ENCODE data around the gene STRN3.
"Not testable (repeated sequence)": the region's sequence is repeated elsewhere in the genome, so short reads cannot be mapped to it uniquely, and the experiment has no call there.

STRN3 gene

GRCh38 chr14:31026077-31026449 lies at the start of gene STRN3:
Gene STRN3 (minus strand): TSS chr14:31026379. CDS start chr14:31026185, 194 bp downstream.
- no peak for DNase-seq

GRCh38 chr14:31075144-31075543 lies 49.0 kb upstream of the STRN3 start:
- DNase-seq = no peak

DNA sequence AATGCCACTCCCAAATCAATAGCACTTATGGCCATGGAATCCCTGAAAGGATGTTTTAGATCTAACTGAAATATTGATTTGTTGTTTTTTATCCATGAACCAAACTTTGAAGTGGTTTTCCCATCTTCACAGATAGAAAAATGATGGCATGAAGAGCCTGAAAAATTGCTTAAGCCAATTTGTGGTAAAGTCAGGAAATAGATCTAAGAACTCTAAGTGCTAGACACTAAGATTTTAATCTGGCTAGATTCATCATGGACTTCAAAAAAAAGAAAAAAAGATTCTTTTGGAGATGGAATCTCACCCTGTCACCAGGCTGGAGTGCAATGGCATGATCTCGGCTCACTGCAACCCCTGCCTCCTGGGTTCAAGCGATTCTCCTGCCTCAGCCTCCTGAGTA lies 45.0 kb upstream of the STRN3 start:
- DNase-seq = no peak

- DNase-seq = no peak
Observed at GRCh38 chr14:31070431-31070830, 44.3 kb upstream of the STRN3 start.

DNA sequence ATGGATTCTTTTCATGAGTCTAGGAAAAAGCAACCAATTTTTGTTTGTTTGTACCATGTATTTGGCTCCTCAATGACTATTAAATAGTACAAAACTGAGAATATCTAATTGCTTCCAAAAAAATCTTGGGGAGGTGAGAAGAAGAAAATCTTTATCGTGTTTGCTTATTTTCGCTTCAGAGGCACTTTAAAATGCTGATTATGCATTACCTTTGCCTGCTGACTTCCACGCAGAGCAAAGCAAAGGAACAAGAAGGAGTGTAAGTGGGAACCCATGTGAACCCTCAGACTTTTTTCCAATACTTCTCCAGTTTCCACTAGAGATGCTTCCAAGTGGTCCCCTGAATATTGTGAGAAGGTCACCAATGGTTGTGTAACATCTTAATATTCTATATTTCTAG lies 43.2 kb upstream of the STRN3 start:
- no peak for DNase-seq

DNA sequence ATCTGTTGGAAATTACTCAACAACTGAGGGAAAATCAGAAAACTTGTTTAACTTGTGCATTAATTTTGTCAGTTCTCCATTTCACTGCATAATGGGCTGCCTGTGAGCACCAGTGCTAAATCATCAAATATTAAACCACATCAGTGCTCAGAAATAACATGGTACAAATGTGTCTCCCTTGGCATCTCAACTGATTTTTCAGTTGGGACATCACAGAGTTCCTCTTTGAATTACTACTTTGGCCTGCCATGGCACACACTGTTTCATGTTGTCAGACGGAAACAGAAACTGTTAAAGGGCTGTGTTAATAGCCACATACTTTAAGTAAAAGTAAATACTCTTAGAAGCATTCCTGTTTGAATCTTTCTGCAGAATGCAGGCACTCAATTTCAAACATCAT lies 42.1 kb upstream of the STRN3 start:
- no peak for DNase-seq

DNA sequence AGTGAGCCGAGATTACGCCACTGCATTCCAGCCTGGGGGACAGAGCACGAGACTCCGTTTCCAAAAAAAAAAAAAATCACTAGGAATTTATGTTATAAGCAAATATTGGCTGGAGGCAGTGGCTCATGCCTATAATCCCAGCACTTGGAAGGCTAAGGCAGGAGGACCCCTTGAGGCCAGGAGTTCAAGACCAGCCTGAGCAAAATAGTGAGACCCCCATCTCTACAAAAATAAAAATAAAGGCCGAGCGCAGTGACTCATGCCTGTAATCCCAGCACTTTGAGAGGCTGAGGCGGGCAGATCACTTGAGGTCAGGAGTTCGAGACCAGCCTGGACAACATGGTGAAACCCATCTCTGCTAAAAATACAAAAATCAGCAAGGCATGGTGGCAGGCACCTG lies 36.7 kb upstream of the STRN3 start:
- DNase-seq = not testable (repeated sequence)

DNA sequence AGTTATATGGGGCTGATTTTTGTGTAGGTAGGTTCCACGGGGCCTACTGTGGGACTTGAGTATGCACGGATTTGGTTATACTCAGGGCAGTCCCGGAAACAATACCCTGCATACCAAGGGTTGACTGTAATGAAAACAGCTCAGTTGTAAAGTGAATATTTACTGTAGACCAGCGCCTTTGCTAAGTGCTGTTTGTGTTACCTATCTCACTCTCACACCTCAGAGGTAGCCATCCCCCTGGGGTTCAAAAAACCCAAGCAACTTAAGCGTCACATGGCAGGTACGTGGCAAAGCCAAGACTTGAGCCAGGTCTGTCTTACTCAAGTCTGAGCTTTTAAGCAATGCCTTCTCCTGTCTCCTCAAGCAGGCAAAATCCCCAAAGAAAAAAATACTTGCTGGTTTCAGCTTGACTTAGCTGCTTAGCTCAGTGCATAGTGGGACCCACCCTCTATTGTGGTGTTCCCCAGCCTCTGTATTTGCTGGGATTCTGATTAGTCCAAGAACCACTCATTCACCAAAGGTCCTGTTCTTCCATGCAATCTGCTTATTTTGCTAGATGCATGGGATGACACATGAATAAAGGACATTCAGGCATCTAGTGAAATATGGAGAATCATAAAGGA lies 34.2 kb upstream of the STRN3 start:
- DNase-seq = no peak

DNA sequence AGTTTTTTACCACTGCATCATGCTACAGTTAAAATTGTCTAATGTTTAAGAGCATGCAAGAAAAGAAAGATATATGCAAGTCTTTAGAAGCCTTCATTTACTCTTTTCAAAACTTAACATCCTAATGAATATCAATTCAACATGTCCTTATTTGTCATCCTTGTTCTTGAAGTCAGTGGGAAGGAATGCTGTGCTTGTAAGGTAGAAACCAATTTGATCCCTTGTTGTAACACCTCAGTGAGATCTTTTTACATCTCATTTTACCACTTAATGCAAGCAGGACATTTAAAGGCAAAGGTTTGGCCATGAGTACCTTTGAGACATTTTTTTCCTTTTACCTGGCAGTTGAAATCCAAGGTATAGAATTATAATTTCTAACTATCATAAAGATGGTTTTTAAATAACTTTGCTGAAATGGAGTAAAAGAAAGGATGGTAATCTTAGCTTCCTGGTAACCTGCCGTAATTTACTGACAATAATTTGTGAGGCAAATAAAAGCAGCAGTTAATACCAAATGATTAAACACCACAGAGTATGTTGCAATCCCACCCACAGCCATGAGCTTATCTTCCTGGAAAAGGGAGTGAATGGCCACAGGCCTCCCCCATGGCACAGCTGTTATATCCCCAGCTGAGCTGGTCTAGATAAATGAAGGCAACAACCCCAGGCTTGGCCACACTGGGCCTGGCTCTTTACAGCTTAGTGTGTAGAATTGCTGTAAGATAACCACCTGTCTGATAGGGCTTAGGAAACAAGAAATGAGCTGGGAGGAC lies 33.2 kb upstream of the STRN3 start:
- no peak for DNase-seq

DNA sequence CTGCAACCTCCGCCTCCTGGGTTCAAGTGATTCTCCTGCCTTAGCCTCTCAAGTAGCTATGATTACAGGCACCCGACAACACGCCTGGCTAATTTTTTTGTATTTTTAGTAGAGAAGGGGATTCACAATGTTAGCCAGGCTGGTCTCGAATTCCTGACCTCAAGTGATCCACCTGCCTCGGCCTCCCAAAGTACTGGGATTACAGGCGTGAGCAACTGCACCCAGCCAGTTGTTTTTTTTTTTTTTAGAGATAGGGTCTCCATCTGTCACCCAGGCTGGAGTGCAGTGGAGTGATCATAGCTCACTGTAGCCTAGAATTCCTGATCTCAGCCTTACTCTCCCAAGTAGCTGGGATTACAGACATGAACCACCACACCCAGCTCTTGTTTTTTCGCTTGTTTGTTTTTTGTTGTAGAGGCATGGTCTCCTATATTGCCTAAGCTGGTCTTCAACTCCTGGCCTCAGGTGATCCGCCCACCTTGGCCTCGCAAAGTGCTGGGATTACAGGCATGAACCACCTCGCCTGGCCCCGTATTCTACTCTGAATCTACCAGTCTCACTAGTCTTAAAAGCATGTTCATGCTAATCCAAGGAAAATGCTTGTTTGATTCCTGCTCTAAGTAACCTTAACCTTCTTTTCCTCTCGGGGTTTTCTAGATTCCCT lies 31.7 kb upstream of the STRN3 start:
- DNase-seq = no peak

GRCh38 chr14:31057035-31057434 lies 30.9 kb upstream of the STRN3 start:
- no peak for DNase-seq

- DNase-seq = not testable (repeated sequence)
Observed at GRCh38 chr14:31052905-31053586, 26.9 kb upstream of the STRN3 start.

- no peak for DNase-seq
Observed at GRCh38 chr14:31051511-31051910, 25.3 kb upstream of the STRN3 start.

- no peak for DNase-seq
Observed at GRCh38 chr14:31051023-31051422, 24.8 kb upstream of the STRN3 start.

DNA sequence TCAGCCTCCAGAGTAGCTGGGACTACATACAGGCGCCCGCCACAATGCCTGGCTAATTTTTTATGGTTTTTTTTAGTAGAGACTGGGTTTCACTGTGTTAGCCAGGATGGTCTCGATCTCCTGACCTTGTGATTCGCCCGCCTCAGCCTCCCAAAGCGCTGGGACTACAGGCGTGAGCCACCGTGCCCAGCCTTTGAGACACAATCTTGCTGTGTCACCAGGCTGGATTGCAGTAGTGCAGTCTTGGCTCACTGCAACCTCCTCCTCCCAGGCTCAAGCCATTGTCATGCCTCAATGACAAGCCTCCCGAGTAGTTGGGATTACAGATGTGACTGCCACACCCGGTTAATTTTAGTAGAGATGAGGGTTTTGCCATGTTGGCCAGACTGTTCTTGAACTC lies 21.3 kb upstream of the STRN3 start:
- no peak for DNase-seq

GRCh38 chr14:31045501-31046080 lies 19.4 kb upstream of the STRN3 start:
- DNase-seq = no peak

- no peak for DNase-seq
Observed at GRCh38 chr14:31043379-31043778, 17.2 kb upstream of the STRN3 start.

- DNase-seq = not testable (repeated sequence)
Observed at GRCh38 chr14:31042893-31043292, 16.7 kb upstream of the STRN3 start.

- DNase-seq = no peak
Observed at GRCh38 chr14:31042300-31042699, 16.1 kb upstream of the STRN3 start.

- DNase-seq = no peak
Observed at GRCh38 chr14:31038521-31039166, 12.5 kb upstream of the STRN3 start.

- DNase-seq = no peak
Observed at GRCh38 chr14:31037709-31038221, 11.6 kb upstream of the STRN3 start.

DNA sequence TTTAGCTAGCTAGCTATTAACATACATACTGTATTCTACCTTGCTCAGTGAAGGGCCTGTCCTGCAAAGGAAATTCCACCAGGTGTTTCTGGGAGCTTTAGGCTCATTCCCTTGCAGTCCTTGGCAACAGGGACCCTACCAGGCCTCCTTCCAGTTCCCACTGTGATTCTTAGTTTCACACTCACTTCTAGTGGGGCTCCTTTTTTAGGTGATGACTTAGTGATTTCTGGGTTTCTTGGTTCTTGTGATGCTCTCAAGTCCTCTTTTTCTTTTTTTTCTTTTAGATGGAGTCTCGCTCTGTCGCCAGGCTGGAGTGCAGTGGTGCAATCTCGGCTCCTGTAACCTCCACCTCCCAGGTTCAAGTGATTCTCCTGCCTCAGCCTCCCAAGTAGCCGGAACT lies 10.4 kb upstream of the STRN3 start:
- DNase-seq = no peak

Measured in activated T-cell treated with anti-CD3 and anti-CD28 coated beads, Interleukin-2, amount 50 U/mL, for 48 hours (primary cell).